HuH-7.5 (cell line): ENCODE data around the gene PHACTR3.

Source experiments
- DNase-seq: peaks from one replicate; pipeline ENCODE4 v3.0.0; 2011; ENCODE audit warnings: low spot score

PHACTR3 gene

GRCh38 chr20:59817846-59818615 is 213.7 kb downstream of the PHACTR3 start:
- DNase-seq, result no peak

- no peak for DNase-seq
Observed at GRCh38 chr20:59818911-59819310, 214.6 kb downstream of the PHACTR3 start.

GRCh38 chr20:59819496-59820203 is 215.3 kb downstream of the PHACTR3 start:
- DNase-seq, result no peak

- DNase-seq, result no peak
Observed at GRCh38 chr20:59820204-59821041, 216.1 kb downstream of the PHACTR3 start.

- no peak for DNase-seq
Observed at GRCh38 chr20:59821201-59821600, 216.9 kb downstream of the PHACTR3 start.

GRCh38 chr20:59821788-59822187 is 217.4 kb downstream of the PHACTR3 start:
- no peak for DNase-seq

GRCh38 chr20:59822291-59823029 is 218.1 kb downstream of the PHACTR3 start:
- DNase-seq, result no peak

DNA sequence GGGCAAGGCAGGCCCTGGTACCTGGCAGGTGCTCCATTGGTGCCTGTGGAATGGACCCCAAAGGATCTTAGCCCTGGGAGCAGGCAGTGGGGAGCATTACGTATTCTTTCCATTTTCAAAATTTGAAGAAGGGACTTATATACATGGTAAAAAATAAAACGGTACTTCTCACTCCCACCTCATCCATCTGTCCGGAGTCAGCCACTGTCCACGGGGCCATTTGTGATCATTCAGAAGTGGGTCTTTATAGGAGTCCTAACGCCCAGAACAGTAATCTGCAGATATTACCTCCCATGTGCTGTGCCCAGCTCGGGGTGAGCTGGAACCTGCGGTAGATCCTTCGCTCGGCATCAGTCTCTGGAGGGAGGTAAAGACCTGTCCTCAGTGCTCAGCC is 218.7 kb downstream of the PHACTR3 start:
- no peak for DNase-seq

GRCh38 chr20:59823491-59824259 is 219.3 kb downstream of the PHACTR3 start:
- no peak for DNase-seq

DNA sequence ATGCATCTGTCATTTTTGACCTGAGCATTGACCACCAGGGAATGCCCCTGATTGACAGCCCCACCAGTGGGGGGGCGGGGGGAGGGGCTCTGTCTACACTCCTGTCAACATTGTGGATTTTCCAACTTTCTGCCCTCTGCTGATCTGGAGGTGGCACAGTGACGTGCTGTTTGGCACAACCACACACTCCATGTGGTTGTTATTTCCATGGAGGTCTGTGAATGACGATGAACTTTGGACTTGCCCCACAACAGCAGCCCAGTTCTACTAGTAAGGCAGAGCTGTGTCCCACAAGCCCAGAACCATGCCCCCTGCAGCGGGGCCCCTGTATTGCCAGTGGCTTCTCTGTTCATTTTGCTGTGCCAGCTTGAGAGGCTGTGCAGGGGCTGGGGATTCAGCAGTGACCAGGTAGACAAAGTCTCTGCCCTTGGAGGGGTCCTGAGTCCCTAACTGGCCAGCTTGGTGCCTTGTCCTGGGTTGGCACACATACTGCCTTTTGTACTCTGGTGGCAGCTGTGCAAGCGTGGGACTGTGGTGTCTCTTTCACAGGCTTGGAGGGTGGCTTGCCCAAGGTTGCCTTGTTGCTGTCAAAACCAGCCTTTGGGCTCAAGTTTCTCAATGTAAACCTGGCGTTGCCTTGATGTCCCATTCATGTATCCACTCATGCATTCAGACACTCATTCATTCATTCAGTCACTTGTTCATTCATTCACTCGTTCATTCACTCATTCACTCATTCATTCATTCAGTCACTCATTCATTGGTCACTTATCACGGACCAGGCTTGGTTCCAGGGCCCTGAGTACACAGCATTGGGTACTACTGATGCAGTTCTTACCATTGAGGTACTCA is 220.6 kb downstream of the PHACTR3 start:
- DNase-seq, result no peak

- DNase-seq, result no peak
Observed at GRCh38 chr20:59825563-59825920, 221.2 kb downstream of the PHACTR3 start.

GRCh38 chr20:59825944-59826759 is 221.8 kb downstream of the PHACTR3 start:
- no peak for DNase-seq

- no peak for DNase-seq
Observed at GRCh38 chr20:59827138-59828056, 223.1 kb downstream of the PHACTR3 start.

DNA sequence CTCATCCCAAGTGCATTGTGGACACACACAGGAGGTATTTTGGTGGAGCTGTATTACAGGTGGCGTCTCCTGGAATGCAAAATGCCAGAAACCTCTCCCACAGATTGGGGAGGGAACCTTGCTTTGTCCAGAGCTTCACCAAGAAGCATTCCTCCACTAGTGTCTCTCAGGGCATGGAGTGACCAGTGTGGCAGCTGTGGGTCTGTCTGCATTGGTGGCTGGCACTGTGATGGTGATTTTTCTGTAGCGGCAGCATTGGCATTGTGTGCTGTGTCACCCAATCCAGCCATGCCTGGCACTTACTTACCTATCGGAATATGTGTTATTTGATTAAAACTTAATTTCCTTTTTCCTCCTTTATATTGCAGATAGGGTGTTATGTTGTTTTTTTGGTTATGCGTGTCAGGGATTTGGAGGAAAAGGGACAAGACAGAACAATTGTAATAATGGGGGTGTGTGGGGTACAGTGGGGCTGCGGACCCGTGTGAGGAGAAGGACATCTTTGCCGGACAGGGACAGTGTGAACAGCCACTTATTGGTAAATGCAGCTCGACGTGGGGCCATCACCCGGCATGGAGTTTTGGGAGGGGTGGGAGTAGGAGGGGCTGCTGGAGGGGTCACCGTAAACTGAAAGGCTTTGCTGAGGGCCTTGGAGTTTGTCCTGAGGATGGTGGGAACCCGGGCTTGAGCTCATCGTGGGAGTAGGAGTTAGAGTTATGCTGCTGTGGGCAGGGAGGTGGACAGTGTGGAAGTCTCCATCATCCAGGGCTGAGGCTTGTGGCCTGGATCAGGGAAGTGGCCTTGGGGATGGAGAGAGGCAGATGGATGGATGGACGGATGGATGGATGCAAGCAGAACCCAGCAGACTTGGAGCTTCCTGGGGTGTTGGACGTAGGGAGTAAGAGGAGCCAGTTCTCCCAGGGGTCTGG is 224.0 kb downstream of the PHACTR3 start:
- DNase-seq, result no peak

DNA sequence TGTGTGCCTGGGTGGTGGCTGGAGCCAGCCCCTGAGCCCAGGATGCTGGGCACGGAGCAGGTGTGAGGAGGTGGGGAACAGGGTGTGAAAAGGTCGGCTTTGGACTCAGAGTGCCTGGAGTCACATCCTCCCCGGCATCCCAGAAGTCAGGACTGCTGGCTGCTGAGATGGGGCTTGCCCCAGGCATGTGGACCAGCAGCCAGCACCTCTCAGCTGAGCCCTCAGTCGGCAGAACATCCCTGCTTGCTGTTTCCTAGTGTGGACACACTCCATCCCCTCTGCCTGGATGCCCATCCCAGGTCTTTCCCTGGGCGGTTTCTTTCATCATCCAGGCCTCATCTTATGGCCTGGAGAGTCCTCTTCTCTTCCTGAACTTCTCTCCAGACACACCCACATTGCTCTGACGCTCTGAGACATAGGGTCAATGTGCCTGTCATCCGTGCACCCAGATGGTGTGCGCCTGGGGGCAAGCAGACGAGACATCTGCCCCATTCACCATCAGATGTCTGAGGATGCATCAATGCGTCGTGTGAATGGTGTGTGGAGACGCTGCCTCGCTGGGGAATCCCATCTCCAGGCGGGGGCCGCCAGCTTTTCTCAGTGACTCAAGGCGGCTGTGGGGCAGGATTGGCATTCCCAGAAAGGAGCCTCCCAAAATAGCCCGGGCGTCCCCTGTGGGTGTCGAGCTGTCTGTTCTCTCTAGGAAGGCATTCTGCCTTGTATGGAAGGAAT is 224.9 kb downstream of the PHACTR3 start:
- no peak for DNase-seq
